GM21737 (cell line): ENCODE data around the gene CEP164.

Experiments used
- ATAC-seq: cut with Tn5 transposase; IDR thresholded peaks from one replicate; pipeline ENCODE4 v1.9.1; 2021; ENCODE audit warnings: mild to moderate bottlenecking, moderate library complexity; ENCODE audit not compliant: unreplicated experiment

CEP164 gene

DNA sequence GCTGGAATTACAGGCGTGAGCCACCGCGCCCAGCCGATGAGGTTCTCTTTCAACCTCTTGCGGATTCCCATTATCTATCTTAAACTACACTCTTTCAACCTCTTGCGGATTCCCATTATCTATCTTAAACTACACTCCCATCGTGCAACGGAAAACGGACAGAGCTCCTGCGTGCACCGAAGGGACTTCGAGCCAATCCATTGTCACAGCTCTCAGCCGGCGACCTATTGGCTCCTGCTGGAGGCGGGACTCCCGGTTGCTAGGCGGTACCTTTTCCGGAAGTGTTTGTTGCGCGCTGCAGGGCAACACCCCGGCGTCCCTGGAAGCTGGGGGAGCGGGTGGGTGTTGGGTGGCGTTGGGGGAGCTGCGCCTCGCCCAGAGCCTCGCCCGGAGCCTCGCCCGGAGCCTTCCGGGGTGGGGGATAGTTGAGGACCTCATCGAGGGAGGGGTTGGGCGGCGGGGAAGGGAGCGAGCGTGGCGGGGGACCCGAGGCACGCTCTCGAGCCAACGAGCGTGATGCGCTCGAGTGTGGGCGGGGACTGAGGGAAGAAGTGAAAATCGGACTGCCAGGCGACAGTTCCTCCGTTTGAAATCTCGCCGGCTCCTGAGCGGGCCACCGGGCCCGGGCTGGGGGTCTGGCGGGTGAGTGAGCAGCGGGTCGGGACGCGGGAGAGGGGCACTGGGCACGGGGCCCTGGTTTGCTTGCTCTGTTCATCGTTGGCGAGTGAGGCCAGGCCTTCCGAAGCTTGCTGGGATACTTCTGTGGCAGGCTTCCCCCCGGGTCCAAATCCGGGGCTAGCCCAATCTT is at the start of gene CEP164:
Gene CEP164, plus strand, starts transcription at position 288 of the 808 bp plus-strand sequence. CDS start 10,733 bp downstream, outside the sequence.
- ATAC-seq, result peak; percentile 99

DNA sequence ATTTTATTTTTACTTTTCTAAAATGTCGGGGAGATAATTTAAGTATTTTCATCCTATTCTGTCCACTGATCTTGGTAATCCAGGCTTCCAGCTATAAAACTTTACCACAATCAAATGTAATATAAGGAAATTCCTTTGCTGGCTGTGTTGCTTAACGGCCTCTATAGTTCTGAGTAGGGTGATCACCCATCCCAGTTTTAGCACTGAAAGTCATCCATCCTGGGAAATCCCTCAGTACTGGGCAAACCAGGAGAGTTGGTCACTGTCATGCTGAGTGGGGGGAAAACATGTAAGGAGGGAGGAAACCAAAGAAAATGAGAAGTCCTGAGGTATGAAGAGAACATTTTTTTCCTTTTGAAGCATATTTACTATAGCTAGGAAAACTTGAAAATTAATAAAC is 49.3 kb upstream of the CEP164 start:
- no peak for ATAC-seq

GRCh38 chr11:117279711-117280376 is 47.8 kb upstream of the CEP164 start:
- ATAC-seq, result no peak

DNA sequence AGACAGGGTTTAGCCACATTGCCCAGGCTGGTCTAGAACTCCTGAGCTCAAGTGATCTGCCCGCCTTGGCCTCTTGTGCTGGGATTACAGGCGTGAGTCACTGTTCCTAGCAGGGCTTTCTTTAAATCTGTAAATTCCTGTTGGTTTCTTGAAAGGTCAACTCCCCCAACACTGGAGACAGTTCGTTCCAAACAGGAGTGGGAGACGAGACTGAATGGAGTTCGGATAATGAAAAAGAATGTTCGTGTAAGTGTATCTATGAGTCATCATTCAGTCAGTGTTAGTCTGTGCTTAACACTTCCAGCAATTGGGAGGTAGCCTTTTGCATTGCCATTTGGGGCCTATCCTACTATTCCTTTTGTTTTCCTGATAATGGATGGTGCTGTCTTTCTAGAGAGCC is 46.5 kb upstream of the CEP164 start:
- ATAC-seq, result no peak

- no peak for ATAC-seq
These were observed 45.8 kb upstream of the CEP164 start for GRCh38 chr11:117281869-117282268.

- no peak for ATAC-seq
These were observed 44.7 kb upstream of the CEP164 start for GRCh38 chr11:117282956-117283355.

- ATAC-seq, result no peak
These were observed 43.6 kb upstream of the CEP164 start for GRCh38 chr11:117284053-117284452.

- no peak for ATAC-seq
These were observed 41.1 kb upstream of the CEP164 start for GRCh38 chr11:117286588-117286987.

DNA sequence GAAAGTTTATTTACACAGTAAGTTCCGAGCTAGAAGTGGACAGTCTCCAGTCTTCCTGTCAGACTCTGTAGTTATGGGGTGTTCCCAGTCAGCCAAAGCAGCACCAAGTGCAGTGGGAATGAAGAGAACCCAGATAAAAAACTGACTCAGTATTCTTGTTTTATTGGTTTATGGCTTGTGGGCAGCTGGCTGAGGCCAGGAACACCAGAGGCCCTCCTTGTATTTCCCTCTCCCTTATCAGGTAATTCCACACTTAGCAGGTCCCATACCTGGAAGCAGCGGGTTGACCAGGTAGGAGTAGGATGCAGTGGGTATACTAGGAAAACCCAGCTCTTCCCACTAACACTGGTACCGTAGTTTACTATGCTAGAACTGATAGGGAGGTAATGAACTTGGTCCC is 40.0 kb upstream of the CEP164 start:
- no peak for ATAC-seq

DNA sequence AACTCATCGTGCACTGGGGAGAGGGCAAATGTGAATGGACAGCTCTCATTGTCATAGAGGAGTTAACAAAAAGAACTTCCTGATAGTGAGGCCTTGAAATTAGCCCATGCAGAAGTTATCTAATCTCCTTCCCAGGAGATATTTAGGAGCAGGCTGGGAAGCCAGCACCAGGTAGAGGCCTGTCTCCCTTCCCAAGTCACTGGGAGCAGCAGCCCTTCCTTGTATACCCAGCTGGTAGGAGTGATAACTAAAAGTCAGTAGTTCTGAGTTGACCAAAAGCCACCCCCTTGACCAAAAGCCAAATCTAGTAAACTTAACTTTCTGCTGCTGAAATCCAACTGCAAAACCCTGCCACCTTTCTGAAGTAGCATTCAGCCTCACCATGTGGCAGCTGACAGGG is 37.9 kb upstream of the CEP164 start:
- ATAC-seq, result no peak

DNA sequence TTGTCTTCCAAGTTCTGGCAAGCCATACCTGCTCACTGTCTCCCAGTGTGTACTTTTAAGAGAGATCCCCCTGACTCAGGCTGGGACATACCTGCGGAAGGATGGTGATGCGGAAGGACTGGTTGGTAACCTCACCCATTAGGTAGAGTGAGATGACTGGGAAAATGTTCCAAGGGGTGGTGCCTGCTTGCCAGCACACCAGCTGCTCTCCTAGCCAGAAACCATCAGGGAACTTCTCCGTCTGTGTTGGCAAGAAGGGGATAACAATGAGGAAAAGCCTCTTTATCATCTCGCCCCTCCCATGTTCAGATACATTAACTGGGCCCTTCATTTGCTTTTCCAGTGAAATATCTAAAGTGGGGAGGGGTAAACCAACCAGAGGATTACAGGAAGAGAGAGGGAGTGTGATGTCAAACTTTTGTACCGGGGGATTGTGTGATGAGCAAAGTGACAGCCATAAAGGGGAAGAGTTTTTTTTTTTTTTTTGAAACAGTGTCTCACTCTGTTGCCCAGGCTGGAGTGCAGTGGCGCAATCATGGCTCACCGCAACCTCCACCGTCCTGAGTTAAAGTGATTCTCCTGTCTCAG is 36.8 kb upstream of the CEP164 start, which contains the start of gene BACE1-AS:
Gene BACE1-AS, plus strand, starts transcription at position 538 of the 588 bp plus-strand sequence.
- ATAC-seq, result no peak

DNA sequence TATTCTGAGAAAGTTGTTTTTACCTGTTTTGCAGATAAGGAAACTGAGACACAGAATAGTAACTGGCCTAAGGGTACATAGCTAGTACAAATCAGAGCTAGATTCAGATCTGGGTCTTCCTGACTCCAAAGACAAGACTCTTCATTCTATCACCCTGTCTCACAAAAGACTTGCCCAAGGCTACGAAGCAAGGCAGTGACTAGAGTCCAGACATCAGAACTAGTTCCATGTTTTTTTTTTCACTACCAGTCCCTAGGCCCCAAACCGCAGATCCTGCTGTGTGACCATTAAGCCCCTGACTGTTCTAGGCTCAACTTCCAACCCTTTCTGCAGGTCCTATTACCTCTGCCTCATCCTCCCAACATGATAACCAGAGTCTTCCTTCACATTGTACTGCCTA is 35.0 kb upstream of the CEP164 start:
- ATAC-seq, result no peak

- ATAC-seq, result no peak
These were observed 32.1 kb upstream of the CEP164 start for GRCh38 chr11:117295438-117296137.

- ATAC-seq, result no peak
These were observed 30.8 kb upstream of the CEP164 start for GRCh38 chr11:117296881-117297280.

- no peak for ATAC-seq
These were observed 29.5 kb upstream of the CEP164 start for GRCh38 chr11:117298195-117298594.

DNA sequence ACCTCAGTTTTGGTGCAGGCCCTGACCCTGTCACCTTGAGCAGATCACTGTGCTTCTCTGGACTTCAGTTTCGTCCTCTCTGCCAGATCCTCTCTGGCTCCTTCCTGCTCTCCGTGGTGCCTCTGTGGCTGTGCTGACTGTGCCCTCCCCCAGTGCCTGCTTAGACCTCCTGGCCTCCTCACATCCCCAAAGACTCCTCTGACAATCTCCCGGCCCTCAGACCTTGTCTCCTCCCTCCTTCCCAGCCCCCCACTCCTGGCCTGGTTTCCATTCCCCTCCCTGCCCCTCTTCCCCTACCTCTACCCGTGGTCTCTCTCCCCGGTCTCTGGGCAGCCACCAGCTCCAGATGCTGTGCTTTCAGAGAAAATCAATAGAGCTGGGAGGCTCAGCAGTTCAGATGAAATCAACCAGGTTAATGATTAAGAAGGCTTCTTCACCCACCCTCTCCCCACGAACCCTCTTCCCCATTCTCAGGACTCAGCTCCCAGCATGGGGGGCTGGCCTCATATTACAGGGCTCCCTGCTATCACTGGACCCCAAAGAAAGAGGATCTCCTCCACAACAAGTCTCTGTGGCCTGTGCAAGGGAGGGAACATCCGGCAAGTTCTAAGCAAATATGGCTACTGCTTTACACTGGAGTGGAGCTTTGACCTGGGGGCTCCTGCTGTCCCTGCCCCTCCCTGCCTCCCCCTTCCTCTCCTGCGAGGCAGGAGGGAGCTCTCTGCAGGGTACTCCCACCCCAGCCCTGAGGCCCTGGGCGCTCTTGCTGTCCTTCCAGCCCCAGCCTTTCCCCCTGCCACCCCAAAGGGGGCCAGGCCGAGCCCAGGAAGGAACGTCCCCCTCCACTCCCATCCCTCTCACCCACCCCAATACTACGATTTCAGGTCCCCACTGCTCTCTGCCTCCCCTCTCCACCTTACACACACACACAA is 28.0 kb upstream of the CEP164 start:
- no peak for ATAC-seq

- no peak for ATAC-seq
These were observed 27.4 kb upstream of the CEP164 start for GRCh38 chr11:117300283-117300663.

DNA sequence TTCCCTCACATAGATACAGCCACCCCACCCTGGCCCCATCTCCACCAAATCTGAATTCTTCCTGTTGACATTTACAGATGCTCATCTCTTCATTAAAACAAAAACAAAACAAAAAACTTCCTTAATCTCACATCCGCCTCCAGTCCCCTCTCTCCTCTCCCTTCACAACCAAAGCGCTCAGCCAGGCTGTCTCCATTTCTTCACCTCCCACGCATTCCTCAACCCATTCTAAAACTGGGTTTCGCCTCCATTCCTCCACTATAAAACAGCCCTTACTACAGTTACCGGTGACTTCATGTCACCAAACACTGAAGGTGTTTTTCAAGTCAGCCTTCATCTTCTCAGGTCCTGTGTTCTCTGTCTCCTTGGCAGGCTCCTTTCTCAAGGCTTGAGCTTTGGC is 26.9 kb upstream of the CEP164 start:
- no peak for ATAC-seq

- no peak for ATAC-seq
These were observed 25.4 kb upstream of the CEP164 start for GRCh38 chr11:117302228-117302627.

- no peak for ATAC-seq
These were observed 24.6 kb upstream of the CEP164 start for GRCh38 chr11:117303101-117303500.
